NCI-H128 (cell line): Measurements from ENCODE around the gene DTNB.

Experiments
- DNase-seq: peaks from one replicate; lab custom pipeline; 2025; ENCODE audit not compliant: unreplicated experiment; lab: John Stamatoyannopoulos, UW

DTNB gene

DNA sequence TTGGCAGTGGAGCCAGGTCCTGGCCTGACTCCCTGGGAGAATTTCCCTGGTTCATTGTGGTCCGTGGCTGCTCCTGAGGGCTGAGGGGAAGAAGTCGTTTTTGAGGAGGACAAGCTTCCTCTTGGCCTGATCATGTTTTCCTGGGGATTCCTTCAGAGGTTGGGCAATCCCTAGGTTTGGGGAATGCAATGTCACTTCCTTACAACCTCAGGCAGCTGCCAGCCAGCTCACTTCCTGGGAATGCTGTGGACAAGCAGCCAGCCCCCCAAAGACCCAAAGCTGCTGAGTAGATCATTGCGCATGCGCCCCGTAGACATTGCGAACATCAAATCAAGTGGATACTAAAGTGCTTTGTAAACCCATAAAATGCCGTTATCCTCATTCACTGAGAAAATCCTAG, 324.0 kb downstream of the DTNB start:
- DNase-seq = no peak

DNA sequence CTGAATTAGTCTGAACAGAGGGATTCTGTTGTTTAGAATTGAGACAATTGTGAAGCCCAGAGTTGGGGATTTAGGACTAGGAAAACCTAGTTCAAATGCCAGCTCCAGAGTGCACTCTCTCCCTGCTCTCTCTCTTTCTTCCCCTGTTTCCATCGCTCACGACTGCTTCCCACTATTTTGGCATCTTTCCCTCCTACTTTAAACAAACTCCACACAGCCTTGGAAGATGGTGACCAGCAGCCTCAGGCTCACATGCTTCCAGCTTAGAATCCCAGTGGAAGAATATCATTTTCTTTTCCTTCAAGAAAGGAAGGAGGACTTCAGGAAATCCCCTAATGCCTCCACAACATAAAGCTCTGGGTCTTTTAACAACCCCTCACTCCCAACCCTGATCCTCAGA, 325.5 kb downstream of the DTNB start:
- no peak for DNase-seq

- no peak for DNase-seq
These were observed 326.1 kb downstream of the DTNB start for GRCh38 chr2:25347205-25347815.

- DNase-seq = no peak
These were observed 330.1 kb downstream of the DTNB start for GRCh38 chr2:25343187-25343825.

GRCh38 chr2:25342372-25343186, 330.8 kb downstream of the DTNB start:
- DNase-seq = peak; percentile 48

- no peak for DNase-seq
These were observed 331.5 kb downstream of the DTNB start, which contains the start of gene DNMT3A for GRCh38 chr2:25341753-25342371. Gene DNMT3A, minus strand, starts transcription at chr2:25341925. Its CDS starts 27,941 bp downstream, at chr2:25313984.

GRCh38 chr2:25341011-25341727, 332.2 kb downstream of the DTNB start:
- no peak for DNase-seq

- no peak for DNase-seq
These were observed 333.0 kb downstream of the DTNB start for GRCh38 chr2:25340181-25340921.

DNA sequence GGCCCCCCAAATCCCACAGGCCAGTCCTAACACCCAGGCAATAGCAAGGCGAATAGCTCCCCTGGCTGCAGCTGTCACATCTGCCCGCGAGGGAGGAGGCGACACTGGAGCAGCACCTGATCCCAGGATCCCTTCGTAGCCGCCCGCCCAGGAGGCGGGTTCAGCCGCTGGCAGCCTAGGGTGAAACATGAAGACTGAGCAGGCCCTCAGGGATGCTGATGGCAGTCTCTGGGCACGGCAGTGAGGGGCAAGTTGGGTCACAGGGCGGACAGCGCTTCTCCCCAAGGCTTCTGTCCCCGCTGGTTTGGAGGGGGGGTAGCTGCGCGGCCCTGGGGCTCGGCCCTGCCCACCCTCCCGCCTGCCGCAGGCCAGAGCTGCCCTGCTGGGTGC, 333.6 kb downstream of the DTNB start:
- peak; percentile 29 for DNase-seq

GRCh38 chr2:25339211-25339674, 334.1 kb downstream of the DTNB start:
- no peak for DNase-seq

GRCh38 chr2:25338401-25338800, 335.0 kb downstream of the DTNB start:
- DNase-seq = no peak

DNA sequence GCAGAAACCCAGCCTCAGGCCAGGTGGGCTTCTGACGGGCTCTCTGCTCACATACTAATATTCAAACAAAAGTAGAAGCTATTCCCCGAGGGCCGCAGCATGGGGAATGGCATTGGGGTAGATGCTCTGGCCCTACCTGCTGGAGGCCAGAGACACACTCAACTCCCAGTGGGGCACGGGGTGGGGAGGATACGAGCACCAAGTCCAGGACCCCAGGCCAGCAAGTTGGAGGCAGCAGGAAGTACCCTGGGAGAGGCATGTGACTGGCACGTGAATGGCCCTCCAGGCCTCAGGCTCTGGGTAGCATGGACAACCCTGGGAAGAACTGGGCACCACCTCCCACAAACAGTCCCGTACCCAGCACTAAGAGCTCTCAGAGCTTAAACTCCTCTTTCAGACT, 335.5 kb downstream of the DTNB start:
- DNase-seq = no peak

DNA sequence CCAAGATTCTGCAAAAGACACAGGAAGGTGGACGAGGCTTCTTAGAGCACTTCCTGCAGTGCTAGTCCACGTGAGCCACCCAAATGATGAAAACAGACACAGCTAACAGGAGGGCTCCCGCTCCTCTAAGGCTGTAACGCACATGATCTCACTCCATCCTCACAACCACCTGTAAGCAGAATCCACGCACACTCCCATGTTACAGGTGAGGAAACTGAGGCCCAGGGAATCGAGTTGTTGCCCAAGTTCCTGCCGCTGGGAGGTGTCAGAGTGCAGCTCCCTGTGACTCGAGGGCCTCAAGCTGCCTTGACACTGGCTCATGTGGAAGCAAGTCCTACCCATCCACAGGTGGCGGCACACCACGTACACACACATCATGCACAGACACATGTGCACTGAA, 336.1 kb downstream of the DTNB start:
- no peak for DNase-seq

- DNase-seq = no peak
These were observed 337.0 kb downstream of the DTNB start for GRCh38 chr2:25336383-25336841.

- DNase-seq = no peak
These were observed 337.4 kb downstream of the DTNB start for GRCh38 chr2:25335971-25336370.

DNA sequence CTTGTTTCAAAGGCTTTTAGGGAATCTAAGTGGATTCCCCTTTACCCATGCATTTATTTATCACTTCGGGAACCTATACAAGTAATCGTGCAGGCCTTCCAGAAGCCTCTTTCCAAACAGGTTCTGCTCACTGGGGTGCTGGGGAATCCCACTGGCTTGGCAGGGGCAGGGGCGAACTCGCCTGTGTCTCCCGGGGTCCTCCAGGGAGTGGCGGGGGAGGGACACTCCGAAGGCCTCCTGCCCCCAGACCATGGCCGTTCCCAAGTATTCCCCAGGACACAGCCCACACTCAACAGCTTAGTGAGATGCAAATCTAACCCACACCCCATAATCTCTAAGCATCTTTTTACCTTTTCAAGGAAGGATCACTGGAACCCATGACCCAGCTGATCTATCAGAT, 338.2 kb downstream of the DTNB start:
- no peak for DNase-seq

DNA sequence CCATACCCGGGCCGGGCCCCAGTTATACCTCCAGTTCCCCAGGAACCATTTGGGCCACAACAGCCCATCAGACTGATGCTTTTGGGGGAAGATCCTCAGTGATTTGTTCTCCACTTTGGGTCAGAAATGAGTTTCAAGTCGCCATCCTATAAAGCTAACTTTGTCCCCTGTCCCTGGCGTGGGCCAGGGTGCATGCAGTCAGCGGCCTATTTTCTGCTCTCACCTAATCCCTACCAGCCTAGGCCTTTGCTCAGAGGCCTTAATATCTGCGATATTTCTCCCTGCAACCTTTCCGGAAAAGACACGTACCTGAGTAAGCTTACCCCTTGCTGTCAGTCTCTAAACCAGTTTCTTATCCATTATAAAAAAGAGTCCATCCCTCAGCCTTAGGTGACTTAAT, 338.9 kb downstream of the DTNB start:
- DNase-seq = no peak

DNA sequence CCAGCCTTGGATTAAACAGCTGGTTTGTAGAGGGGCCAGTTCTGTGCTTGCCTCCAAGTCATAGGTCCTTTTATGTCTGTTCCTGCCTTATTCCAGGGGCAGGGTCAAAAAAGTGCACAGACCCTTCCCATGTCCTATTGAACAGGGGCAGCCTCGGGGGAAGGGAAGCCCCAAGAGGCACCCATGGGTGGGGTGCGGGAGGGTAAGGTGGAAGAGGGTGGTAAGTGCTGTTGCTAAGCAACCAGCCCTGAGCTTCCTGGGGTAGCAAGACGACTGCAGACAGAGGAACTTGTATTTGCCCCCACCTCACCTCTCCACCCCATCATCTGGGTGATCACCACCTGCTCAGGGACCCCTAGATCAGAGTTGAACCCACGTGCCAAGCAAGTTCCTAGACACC, 339.4 kb downstream of the DTNB start:
- DNase-seq = no peak

DNA sequence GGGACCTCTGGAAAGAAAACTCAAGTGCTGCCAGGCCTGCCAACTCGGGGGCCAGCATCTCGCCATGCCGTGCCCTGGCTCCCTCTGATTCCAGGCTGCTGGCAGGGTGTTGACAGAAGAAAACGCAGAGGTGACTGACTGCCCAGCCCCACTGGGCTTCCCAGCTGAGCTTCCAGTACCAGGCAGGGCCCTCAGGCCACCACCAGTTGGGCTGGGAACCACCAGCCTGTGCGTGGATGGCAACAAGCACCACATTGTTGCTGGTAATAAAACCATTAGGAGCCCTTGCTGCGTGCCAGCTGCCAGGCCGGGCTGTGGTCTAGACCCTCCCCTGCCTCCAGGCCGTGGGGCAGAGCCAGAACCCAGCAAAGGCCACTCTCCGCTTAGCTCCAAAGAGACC, 340.8 kb downstream of the DTNB start:
- DNase-seq = no peak

- no peak for DNase-seq
These were observed 341.6 kb downstream of the DTNB start for GRCh38 chr2:25331686-25332365.
